Stimulated activated CD4-positive, alpha-beta T cell treated with anti-CD3 and anti-CD28 coated beads, Interleukin-15, amount 100 ng/mL, for 24 hours (primary cell): ENCODE measurements around the gene TMEM156.
A peak's percentile ranks its signal among the peaks of the same experiment; 100 is the strongest.

ENCODE experiments used
- DNase-seq: peaks from one replicate; pipeline ENCODE4 v3.0.0-alpha.2; 2020

TMEM156 gene

GRCh38 chr4:39032218-39033085 lies at the start of gene TMEM156:
Gene TMEM156 (minus strand): TSS chr4:39032409. CDS start chr4:39032313, 96 bp downstream.
- peak; percentile 52 for DNase-seq

GRCh38 chr4:39078829-39079228 lies 46.6 kb upstream of the TMEM156 start:
- DNase-seq: no peak

GRCh38 chr4:39068907-39069306 lies 36.7 kb upstream of the TMEM156 start:
- no peak for DNase-seq

- no peak for DNase-seq
These were observed 35.2 kb upstream of the TMEM156 start for GRCh38 chr4:39067451-39067850.

- DNase-seq: no peak
These were observed 34.8 kb upstream of the TMEM156 start for GRCh38 chr4:39067031-39067430.

GRCh38 chr4:39066371-39066770 lies 34.2 kb upstream of the TMEM156 start:
- DNase-seq: no peak

- no peak for DNase-seq
These were observed 31.2 kb upstream of the TMEM156 start for GRCh38 chr4:39063430-39063829.

GRCh38 chr4:39062770-39063097 lies 30.5 kb upstream of the TMEM156 start:
- no peak for DNase-seq

GRCh38 chr4:39062094-39062769 lies 30.0 kb upstream of the TMEM156 start, which contains the start of gene KLHL5:
Gene KLHL5 (plus strand): TSS chr4:39062232. CDS start chr4:39062653, 421 bp downstream.
- no peak for DNase-seq

- DNase-seq: no peak
These were observed 29.2 kb upstream of the TMEM156 start for GRCh38 chr4:39061457-39061856.

- no peak for DNase-seq
These were observed 23.8 kb upstream of the TMEM156 start for GRCh38 chr4:39056023-39056422.

- DNase-seq: no peak
These were observed 22.3 kb upstream of the TMEM156 start for GRCh38 chr4:39054497-39054896.

GRCh38 chr4:39053983-39054382 lies 21.8 kb upstream of the TMEM156 start:
- DNase-seq: no peak

GRCh38 chr4:39051492-39051891 lies 19.3 kb upstream of the TMEM156 start:
- DNase-seq: no peak

GRCh38 chr4:39050590-39050989 lies 18.4 kb upstream of the TMEM156 start:
- DNase-seq: no peak

GRCh38 chr4:39048311-39048710 lies 16.1 kb upstream of the TMEM156 start:
- DNase-seq: no peak

- no peak for DNase-seq
These were observed 15.5 kb upstream of the TMEM156 start for GRCh38 chr4:39047681-39048080.

GRCh38 chr4:39046249-39046648 lies 14.0 kb upstream of the TMEM156 start:
- peak; percentile 15 for DNase-seq

GRCh38 chr4:39045827-39046221 lies 13.6 kb upstream of the TMEM156 start:
- peak; percentile 20 for DNase-seq

GRCh38 chr4:39044956-39045826 lies 13.0 kb upstream of the TMEM156 start:
- DNase-seq: peak; percentile 58

- DNase-seq: peak; percentile 98
These were observed 12.3 kb upstream of the TMEM156 start for GRCh38 chr4:39044364-39044955.

GRCh38 chr4:39043861-39044363 lies 11.7 kb upstream of the TMEM156 start:
- peak; percentile 29 for DNase-seq
